GM23338 (cell line): ENCODE results near the gene RPH3AL. TPM values are rescaled to one million over a fixed set of nuclear protein-coding genes. Genes with fewer than 3 reads are reported as not detected.

ENCODE experiments used
- ATAC-seq: fragments of 200-7000 bp; cut with Tn5 transposase; 3 replicates; pipeline ENCODE4 v1.9.1; 2020
- DNase-seq: peaks from one replicate; pipeline ENCODE4 v3.0.0-alpha.2; 2015; ENCODE audit warnings: low spot score
- H2AFZ ChIP-seq: fragments of 200-600 bp; sonication (generic); 2 replicates; pipeline ENCODE4 v1.8.0; 2016; ENCODE audit warnings: antibody characterized with exemption, mild to moderate bottlenecking, moderate library complexity
- H3F3A ChIP-seq: fragments of 200-600 bp; sonication (generic); replicated peaks from 2 replicates; pipeline ENCODE4 v1.8.0; 2017; ENCODE audit warnings: antibody characterized with exemption, mixed run types, low read depth
- H3K27ac ChIP-seq: fragments of 200-600 bp; sonication (generic); 2 replicates; pipeline ENCODE4 v1.6.1; 2016; ENCODE audit warnings: low read depth
- H3K27me3 ChIP-seq: fragments of 200-600 bp; sonication (generic); 2 replicates; pipeline ENCODE4 v1.8.0; 2016; ENCODE audit warnings: mild to moderate bottlenecking, mixed run types, moderate library complexity; ENCODE audit not compliant: insufficient read depth
- H3K36me3 ChIP-seq: fragments of 200-600 bp; sonication (generic); 2 replicates; pipeline ENCODE4 v1.8.0; 2016; ENCODE audit warnings: mild to moderate bottlenecking; ENCODE audit not compliant: insufficient read depth
- H3K4me1 ChIP-seq: fragments of 200-600 bp; sonication (generic); 2 replicates; pipeline ENCODE4 v1.8.0; 2016; ENCODE audit warnings: mild to moderate bottlenecking, moderate library complexity; ENCODE audit not compliant: insufficient read depth
- H3K4me2 ChIP-seq: fragments of 200-600 bp; sonication (generic); 2 replicates; pipeline ENCODE4 v1.7.1; 2017; ENCODE audit warnings: mixed run types
- H3K4me3 ChIP-seq: fragments of 200-600 bp; sonication (generic); 2 replicates; pipeline ENCODE4 v1.6.1; 2016; ENCODE audit warnings: mixed run types
- H3K79me2 ChIP-seq: fragments of 200-600 bp; sonication (generic); replicated peaks from 2 replicates; pipeline ENCODE4 v1.8.0; 2017; ENCODE audit warnings: mild to moderate bottlenecking; ENCODE audit not compliant: insufficient read depth
- H3K9me2 ChIP-seq: fragments of 200-600 bp; sonication (generic); 2 replicates; pipeline ENCODE4 v1.8.0; 2017; ENCODE audit not compliant: insufficient read depth
- H4K20me1 ChIP-seq: fragments of 200-600 bp; sonication (generic); replicated peaks from 2 replicates; pipeline ENCODE4 v1.8.0; 2017; ENCODE audit warnings: mild to moderate bottlenecking; ENCODE audit not compliant: insufficient read depth
- H3K27ac Mint-ChIP-seq: 2 replicates; pipeline ENCODE4 v1.8.0; 2020; ENCODE audit warnings: inconsistent platforms, mild to moderate bottlenecking, moderate library complexity, mixed read lengths
- H3K27me3 Mint-ChIP-seq: 3 replicates; pipeline ENCODE4 v1.8.0; 2022; ENCODE audit warnings: low read depth, mild to moderate bottlenecking, moderate library complexity, mixed read lengths, inconsistent platforms; ENCODE audit not compliant: insufficient read depth, poor library complexity
- H3K36me3 Mint-ChIP-seq: 3 replicates; pipeline ENCODE4 v1.8.0; 2021; ENCODE audit warnings: low read depth, mild to moderate bottlenecking, inconsistent platforms, moderate library complexity, mixed read lengths
- H3K4me1 Mint-ChIP-seq: 3 replicates; pipeline ENCODE4 v1.8.0; 2020; ENCODE audit warnings: mild to moderate bottlenecking, inconsistent platforms, mixed read lengths
- H3K4me3 Mint-ChIP-seq: 3 replicates; pipeline ENCODE4 v1.8.0; 2021; ENCODE audit warnings: moderate library complexity, mild to moderate bottlenecking, inconsistent platforms, mixed read lengths
- H3K9me3 Mint-ChIP-seq: 3 replicates; pipeline ENCODE4 v1.8.0; 2020; ENCODE audit warnings: moderate library complexity, mild to moderate bottlenecking, inconsistent platforms, mixed read lengths
- CREB1 ChIP-seq: fragments of 250-450 bp; sonication (Bioruptor Pico); IDR thresholded peaks from 2 replicates; pipeline ENCODE4 v1.5.0; 2020; ENCODE audit warnings: low read depth, mild to moderate bottlenecking, moderate library complexity
- CTCF ChIP-seq, 2 experiments: fragments of 200-600 bp in 1 of 2; sonication (generic) in 1 of 2; conservative IDR thresholded peaks; 2 replicates each; pipeline versions ENCODE4 v1.5.1 to v1.6.1; 2016 to 2017; ENCODE audit warnings: antibody characterized with exemption in 2 of 2, low read depth in 2 of 2, mild to moderate bottlenecking in 2 of 2, moderate library complexity in 1 of 2
- ETS1 ChIP-seq: IDR thresholded peaks from 2 replicates; pipeline ENCODE4 v1.6.1; 2016; ENCODE audit warnings: antibody characterized with exemption
- EZH2phosphoT487 ChIP-seq: fragments of 200-600 bp; sonication (generic); IDR thresholded peaks from one replicate; pipeline ENCODE4 v1.8.1; 2018; ENCODE audit warnings: antibody characterized with exemption; ENCODE audit not compliant: unreplicated experiment
- NANOG ChIP-seq: IDR thresholded peaks from 2 replicates; pipeline ENCODE4 v1.6.1; 2016; ENCODE audit warnings: antibody characterized with exemption, borderline replicate concordance
- REST ChIP-seq: IDR thresholded peaks from one replicate; pipeline ENCODE4 v1.6.1; 2018; ENCODE audit warnings: antibody characterized with exemption; ENCODE audit not compliant: unreplicated experiment
- ZNF114 ChIP-seq: fragments of 250-450 bp; sonication (Bioruptor Pico); IDR thresholded peaks from 2 replicates; pipeline ENCODE4 v1.5.0; 2020; ENCODE audit warnings: mild to moderate bottlenecking, moderate library complexity
- ZNF331 ChIP-seq: fragments of 250-450 bp; sonication (Bioruptor Pico); IDR thresholded peaks from 2 replicates; pipeline ENCODE4 v1.5.0; 2020; ENCODE audit warnings: low read depth, mild to moderate bottlenecking, moderate library complexity
- ZNF462 ChIP-seq: fragments of 250-450 bp; sonication (Bioruptor Pico); IDR thresholded peaks from 2 replicates; pipeline ENCODE4 v1.5.0; 2020; ENCODE audit warnings: mild to moderate bottlenecking, moderate library complexity
- polyA plus RNA-seq: library from polyadenylated mRNA; unstranded; fragments of >200 nt; fragmentation: Nextera tagmentation; extraction: Ambion mirVana; gene quantifications from 2 replicates; pipeline ENCODE4 v1.2.1, GENCODE V29; 2016
- total RNA-seq: library from RNA; depleted of rRNA; stranded (reverse); fragments of >200 nt; shearing (Covaris generic); gene quantifications from 2 replicates; pipeline ENCODE4 v1.2.3, GENCODE V29; 2014

RPH3AL gene
- total and polyA plus RNA-seq, 2 experiments from 2014 or later = 2.7 to 6.3 TPM

- no peaks in the 10 kb centered on the region for H3F3A ChIP-seq
- peak overlapping the region; percentile 66 for H2AFZ ChIP-seq
- H3K4me1 ChIP-seq = peaks cover 23% of the 10 kb centered on the region; the same call in 1 of the 2 replicates
- no peaks in the 10 kb centered on the region for H3K27me3 ChIP-seq
- peaks cover 24% of the 10 kb centered on the region for H3K9me3 Mint-ChIP-seq
- H3K4me1 Mint-ChIP-seq = peaks cover 28% of the 10 kb centered on the region
- H3K36me3 ChIP-seq = no peaks in the 10 kb centered on the region
- peak; percentile 78 for DNase-seq
- H3K79me2 ChIP-seq = no peaks in the 10 kb centered on the region
- TF ChIP-seq ZNF462 (CRISPR knock-in tag) = no peak
- no peak for TF ChIP-seq CREB1 (CRISPR knock-in tag)
- no peak for TF ChIP-seq REST
- TF ChIP-seq ETS1 = no peak
- no peak for TF ChIP-seq EZH2phosphoT487
- TF ChIP-seq CTCF (conservative IDR thresholded peaks at IDR 0.05; ENCODE audit: low read depth in 2 of 2) = no peak
- no peak for TF ChIP-seq NANOG
- TF ChIP-seq ZNF331 (CRISPR knock-in tag) = no peak
- TF ChIP-seq ZNF114 (CRISPR knock-in tag) = no peak
- H3K4me2 ChIP-seq = peak overlapping the region; percentile 70; the same call in 1 of the 2 replicates
- H3K36me3 Mint-ChIP-seq = peaks cover 15% of the 10 kb centered on the region
- H3K27ac ChIP-seq = no peak overlapping the region
- no peaks in the 10 kb centered on the region for H4K20me1 ChIP-seq
- peak overlapping the region; percentile 42; the same call in 2 of the 3 replicates for H3K4me3 Mint-ChIP-seq
- ATAC-seq = peak; percentile 86
- peaks cover 11% of the 10 kb centered on the region for H3K27me3 Mint-ChIP-seq
- H3K27ac Mint-ChIP-seq = no peak overlapping the region
- H3K9me2 ChIP-seq = no peaks in the 10 kb centered on the region
- no peak overlapping the region for H3K4me3 ChIP-seq
Measured at GRCh38 chr17:320809-321385, 31.7 kb downstream of the RPH3AL start.
